Right renal cortex interstitium (tissue), 3 donors: ENCODE results near the gene PLEKHA8. TPM values are rescaled to one million over a fixed set of nuclear protein-coding genes. Genes with fewer than 3 reads are reported as not detected.
"Not testable (repeated sequence)": the region's sequence is repeated elsewhere in the genome, so short reads cannot be mapped to it uniquely, and the experiment has no call there.

Experiments
- DNase-seq, 3 donors: peaks; one replicate each; pipeline ENCODE4 v3.0.0-alpha.2; 2013; ENCODE audit warnings: low read depth in 3 of 3, low spot score in 2 of 3
- polyA plus RNA-seq, 3 donors: library from polyadenylated mRNA; unstranded; fragments of 120-200 nt; gene quantifications; one replicate each; pipeline ENCODE4 v1.2.1, GENCODE V29; 2013; ENCODE audit not compliant: insufficient read length in 3 of 3

PLEKHA8 gene
- polyA plus RNA-seq, 3 donors, result 17.2 to 18.2 (median 18.0) TPM

DNA sequence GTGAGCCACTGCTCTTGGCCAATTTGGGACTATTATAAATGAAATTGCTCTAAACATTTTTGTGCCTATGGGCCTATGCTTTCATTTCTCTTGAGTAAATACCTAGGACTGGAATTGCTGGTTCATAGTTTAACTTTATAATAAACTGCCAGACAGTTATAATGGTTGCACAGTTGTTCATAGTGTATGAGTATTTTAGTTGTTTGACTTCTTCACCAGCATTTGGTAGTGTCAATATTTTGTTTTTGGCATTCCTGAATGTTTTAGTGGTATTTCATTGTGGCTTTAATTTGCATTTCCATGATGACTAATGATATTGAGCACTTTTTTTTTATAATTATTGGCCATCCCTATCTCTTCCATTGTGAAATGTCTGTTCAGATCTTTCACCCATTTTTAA, 29.5 kb downstream of the PLEKHA8 start:
- DNase-seq, result no peak

DNA sequence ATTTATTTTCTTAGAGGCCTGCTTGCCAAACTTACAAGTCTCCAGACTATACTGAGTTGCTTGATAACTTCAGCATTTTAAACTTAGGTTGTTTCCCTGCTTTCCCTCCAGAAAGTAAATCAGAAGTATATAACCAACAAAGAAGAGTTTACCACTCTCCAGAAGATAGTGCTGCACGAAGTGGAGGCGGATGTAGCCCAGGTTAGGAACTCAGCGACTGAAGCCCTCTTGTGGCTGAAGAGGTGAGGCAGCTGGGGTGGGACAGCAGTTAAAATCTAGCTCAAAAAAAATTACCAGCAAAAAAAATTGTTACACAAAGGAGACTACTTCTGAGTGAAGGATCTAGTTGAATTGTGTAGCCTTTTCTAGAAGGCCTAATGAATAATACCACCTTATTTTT, 33.6 kb downstream of the PLEKHA8 start:
- DNase-seq, result not testable (repeated sequence)

DNA sequence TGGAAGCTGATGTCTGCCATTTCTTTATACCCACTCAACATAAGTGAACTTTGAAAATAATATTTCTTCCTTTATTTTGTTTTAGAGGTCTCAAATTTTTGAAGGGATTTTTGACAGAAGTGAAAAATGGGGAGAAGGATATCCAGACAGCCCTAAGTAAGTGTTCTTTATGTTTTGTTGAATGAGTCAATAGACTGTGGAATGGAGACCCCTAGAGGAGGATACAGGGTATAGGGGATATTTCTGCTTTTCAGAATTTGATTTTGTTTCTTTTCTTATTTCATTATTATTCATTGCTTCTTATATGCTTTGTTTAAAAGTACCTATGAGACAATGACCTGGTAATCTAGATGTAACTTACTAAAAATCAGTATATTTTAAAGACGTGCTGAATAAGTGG, 34.4 kb downstream of the PLEKHA8 start:
- DNase-seq, result no peak

DNA sequence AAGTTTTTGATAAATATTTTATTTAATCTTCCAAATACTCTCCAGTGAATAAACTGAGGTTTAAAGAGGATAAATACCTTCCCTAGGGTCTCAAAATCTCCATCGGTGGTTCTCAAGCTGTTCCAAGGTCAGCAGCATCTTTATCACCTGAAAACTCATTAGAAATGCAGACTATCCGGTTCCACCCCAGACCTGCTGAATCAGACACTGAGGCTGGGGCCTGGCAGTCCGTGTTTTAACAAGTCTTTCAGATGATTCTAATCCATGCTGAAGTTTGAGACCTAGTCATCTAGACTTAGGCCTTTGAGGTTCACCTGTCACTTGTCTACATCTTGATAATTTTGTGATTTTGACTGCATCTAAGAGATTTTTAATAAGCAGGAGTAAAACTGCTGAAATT, 37.5 kb downstream of the PLEKHA8 start:
- no peak for DNase-seq

DNA sequence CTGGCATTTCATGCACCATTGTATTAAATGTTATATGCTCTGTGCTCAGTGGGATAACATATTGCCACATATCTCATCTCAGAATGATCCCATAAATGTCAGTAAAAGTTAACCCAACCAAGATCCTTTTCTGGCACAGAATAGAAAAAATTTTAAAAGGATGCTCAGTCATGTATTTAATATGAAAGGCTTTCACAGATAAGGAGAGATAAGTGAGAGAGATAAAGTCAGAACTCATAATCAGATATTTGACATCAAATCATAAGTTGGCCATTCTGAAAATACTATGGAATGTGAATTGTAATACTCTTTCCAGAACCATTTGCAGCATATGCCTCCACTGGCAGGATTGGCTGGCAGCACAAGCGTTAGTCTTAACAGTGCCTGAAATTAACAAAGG, 38.5 kb downstream of the PLEKHA8 start:
- no peak for DNase-seq

DNA sequence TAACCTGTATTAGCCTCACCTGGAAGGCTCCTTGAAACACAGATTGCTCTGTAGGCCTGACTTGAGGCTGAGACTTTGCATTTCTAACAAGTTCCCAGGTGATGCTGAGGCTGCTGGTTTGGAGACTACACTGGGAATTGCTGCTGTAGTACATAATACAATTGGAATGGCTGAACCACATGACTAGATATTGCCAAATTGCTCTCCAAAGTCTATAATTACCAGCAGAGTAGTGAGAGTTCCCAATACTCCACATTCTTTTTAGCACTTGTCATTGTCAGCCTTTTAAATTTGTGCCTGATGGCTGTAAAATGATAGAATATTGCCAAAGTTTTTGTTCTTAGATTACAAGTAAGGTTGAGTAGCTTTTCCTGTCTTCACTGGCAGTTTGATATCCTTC, 39.9 kb downstream of the PLEKHA8 start:
- no peak for DNase-seq

DNA sequence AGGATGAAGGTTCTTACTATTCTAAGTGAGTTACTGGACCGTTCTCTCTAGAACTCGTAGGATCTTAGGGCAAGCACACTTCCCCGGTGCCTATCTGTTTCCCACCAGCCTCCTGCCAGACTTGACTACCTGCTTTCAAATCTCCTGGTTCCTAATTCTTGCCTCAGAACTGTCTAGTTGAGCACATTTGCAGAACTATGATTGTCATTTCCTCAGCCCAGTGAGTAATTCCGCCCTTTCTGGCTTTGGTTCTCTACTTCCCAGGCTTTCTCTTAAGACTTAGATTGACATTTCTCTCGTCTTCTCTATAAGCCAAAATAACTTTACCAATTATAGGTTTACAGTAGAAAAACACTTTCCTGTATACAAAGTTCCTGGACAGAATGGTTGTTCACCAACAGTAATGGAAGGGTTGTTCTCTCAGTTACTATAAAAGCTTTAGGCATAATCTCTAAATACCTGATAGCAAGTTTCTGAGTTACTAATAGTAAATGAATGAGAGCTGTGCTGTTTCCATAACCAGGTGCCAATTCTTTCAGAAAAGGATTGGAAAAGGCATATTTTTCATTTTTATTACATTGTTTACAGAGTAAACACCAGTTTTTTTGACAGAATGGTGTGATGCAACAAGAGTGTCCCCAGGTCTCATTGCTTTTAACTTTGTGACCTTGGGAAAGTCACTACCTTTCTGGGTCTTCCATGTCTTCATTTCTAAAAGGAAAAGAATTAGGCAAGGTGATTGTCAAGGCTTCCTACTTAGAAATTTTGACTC, 41.1 kb downstream of the PLEKHA8 start:
- no peak for DNase-seq

DNA sequence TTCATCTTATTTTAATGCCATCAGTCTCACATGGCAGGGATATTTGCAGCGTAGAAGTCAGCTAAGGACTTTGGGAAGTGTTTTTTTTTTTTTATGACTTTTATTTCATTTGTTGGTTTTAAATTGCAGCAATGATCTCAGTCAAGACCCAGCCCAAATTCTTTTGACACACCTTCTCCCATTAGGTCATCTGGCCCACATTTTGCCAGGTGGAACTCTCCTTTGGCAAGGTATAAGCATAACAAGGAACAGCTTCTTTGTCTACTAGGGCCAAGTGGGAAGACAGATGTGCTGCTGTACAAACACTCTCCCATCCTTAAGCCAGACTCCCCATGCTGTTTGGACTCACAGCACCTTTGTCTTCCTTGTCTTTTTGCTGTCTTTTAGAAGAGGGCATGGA, 41.8 kb downstream of the PLEKHA8 start:
- no peak for DNase-seq

DNA sequence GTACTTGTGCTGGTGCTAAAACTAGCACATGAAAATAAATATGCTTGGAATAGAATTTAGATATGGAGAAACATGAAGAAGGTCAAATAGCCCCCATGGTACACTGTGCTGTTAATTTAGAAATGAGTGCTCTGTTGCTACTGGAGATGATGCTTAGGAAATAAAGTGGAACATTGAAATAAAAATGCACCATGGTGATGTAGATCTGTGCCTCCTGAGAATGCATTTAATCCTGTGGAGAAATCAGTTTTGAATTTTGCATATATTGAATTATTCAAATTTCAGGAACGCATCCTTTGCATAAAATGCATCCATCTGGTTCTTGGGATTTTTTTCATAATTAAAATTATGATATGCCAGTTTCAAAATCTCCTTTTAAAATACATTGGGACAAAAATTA, 44.5 kb downstream of the PLEKHA8 start:
- no peak for DNase-seq

DNA sequence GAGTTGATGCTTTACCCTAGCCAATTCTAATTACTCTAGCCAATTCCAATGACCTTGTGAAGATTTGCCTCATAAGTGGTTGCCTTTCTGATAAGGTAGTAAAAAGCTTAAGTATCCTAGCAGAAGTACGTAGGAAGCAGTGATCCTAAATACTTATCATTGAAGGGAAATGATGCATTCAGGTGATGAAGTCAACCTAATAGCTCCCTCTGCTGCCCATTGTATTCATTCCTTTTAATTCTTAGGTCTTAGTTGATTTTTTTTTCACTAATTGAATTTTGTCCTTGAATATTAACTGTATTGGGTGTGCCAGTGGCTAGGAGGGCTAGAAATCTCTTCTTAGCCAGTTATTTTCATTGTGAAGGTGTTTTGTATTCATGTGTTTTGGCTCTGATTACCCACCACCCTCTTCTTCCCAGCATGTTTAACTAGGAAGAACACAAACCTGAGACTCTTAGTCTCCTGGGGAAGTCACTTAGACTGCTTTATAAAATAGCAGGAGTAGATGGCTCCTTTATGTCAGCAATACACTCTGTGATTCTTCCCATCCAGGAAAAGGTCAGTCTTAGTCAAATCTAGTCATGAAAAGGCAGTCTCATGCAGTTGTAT, 46.3 kb downstream of the PLEKHA8 start:
- no peak for DNase-seq

DNA sequence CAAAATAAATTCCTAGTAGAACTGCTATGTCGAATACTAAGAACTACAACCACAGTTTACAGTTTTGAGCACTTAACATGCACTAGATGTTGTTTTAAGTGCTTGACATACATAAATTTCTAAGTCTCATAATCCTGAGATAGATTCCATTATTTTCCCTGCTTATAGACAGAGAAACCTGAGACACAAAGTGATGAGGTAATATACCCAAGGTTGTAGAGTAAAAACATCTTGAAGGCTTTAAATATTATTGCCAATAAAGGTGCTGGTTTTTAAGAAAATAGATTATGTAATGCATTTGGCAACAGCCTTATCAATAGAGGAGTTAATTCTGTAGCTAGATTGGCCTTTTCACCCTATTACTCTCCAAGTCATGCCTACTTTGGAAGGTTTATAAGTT, 48.2 kb downstream of the PLEKHA8 start:
- no peak for DNase-seq

DNA sequence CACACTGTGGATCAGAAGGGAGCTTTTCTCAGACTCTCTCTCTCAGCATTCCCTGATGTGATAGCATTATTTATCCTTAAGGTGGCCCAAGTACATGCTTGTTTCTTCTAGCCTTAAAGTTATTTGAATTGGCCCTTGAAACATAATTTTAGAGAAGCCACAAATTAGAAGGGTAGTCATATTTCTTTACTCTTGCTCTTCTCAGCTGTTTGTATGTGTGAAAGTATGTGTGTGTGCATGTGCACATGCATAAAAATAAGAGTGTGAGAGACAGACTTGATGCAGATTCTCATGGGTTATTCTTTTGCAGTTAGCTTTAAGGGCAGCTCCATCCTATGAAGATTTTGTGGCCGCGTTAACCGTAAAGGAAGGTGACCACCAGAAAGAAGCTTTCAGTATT, 50.1 kb downstream of the PLEKHA8 start:
- DNase-seq, result no peak

DNA sequence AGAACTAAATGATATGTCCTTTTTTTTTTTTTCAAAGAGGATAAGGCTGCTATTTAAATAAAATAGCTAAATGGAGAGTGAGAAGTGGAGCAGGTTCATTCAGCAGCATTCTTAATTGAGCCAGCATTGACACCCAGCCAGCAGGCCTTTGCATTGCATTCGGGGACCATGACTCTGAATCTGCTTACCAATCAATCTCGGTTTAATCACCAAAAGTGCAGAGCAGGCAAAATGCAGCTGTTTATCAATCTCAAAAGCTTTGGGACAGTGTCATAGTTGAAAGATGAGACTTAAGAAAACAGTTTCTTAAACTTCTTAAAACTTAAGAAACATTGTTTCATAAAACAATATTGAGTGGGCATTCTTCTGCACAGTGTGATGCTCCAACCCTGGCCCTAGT, 51.7 kb downstream of the PLEKHA8 start:
- no peak for DNase-seq

DNA sequence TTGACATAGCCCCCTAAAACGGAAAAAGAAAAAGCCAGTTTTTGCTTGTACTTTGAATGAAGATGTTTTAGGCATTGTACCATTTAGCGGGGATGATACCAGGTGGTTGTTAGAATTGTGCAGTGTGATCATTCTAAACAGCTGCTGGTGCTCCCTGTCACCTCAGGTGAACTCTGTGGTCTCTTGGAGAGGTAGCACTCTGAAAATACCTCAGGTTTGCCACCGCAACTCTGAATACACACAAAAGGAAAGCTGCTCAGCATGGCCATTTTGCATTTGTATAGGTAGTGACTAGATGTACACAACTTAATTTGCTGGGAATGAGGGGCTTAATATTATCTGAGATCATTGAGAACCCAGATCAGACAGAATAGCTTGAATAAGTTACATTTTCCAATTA, 52.6 kb downstream of the PLEKHA8 start:
- DNase-seq, result no peak

DNA sequence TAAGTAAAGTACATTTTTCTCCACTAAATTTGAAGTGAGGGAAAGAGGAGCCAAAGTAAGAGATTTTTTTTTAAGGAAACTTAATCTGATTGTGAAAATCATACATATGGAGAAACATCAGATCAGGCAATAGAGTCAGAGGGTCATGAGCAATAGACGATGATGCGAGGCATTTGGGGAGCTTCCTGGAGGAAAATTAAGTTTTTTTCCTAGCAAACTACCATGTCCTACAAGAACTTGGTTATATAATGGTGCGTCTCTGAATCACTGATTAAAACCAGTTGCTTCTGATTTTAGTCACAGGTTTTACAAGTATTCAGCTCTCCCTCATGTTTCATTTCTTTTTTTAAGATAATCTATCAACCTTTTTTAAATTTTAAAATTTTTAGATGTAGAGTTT, 54.5 kb downstream of the PLEKHA8 start:
- DNase-seq, result no peak

DNA sequence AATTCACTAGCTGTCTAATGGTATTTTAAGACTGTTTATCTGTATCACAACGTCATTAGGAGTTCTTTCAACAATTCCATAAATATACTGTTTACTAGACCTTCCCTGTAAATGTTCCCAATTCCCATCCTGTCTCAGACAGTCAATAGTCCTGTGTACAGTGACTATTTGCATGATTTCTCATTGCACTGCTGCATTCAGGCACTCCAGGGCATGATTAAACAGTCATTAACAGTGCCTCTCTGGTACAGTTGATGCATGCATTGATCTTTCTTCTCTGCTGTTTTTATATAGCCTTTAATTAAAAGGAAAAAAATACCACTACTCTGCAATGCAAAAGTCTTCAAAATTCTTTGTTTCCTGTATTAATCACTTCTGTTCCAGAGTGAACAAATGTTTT, 55.1 kb downstream of the PLEKHA8 start:
- no peak for DNase-seq

DNA sequence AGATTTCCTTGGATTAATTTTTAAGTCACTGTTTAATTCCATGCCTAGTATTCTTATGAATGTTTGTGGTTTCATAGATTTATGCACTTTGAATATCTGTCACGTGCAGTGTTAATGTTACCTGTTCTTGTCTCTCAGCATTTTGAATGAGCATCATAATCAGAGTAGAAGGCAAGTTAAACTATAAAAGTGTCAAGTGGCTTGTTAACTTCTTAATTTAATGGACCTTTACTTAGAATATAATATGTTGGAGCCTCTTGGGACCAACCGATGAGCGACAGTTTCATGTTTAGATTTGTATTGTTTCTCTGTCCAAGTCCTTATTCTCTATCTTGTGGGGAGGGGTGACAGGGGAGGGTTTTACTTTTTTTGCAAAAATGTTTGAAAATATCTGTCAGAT, 56.0 kb downstream of the PLEKHA8 start:
- no peak for DNase-seq

DNA sequence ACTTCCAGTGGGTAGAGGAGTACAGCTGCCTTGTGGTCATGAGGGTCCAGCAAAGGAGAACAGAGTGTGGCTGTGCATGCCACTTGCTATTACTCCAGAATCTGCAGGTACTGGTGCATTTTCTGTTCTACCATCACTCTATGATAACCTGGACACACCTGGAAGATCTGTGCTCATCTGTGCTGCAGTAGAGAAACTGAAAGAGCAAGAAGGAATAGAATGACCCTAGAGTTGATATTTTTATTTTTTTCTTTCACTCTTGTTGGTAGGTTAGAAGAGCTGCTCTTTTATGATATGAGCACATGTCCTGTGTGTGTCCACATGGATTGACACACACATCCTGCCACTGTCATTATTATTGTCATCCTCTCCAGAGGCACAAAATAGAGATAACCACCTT, 58.3 kb downstream of the PLEKHA8 start:
- DNase-seq, result no peak

DNA sequence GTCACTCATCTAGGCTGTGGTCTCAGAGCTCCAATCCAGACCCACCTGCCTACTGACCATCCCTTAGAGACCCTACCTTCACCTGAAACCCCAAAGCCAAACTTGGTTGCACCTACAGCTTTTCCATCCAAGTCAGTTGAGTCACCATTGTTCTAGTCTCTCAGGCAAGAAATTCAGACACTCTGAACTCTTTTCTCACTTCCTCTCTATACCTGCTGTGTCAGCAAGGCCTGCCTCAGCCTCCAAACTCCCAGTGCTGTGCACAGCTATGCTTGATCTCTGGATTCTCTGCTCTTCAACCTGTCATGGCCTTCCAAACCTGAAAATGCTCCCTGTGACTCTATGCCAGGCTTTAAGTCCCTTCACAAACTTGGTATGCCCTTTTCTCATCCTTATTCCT, 59.2 kb downstream of the PLEKHA8 start:
- no peak for DNase-seq

DNA sequence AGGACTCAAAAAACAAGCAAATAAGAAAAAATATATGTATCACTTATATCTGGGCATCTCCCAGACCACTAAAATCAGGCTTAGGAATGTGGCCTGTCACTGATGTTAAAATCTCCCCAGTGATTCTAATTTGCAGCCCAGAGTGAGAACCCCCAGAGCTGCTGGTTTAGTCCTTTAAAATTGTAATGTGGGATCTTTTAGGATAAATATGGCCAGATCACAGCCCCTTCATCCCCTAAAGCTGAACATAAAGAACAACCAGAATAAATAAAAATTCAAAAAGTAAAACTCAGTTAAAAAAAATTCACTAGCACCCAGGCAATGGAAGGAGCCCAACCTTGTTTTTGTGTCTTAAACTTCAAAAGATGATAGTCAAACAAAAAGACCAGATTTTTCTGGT, 60.1 kb downstream of the PLEKHA8 start:
- DNase-seq, result no peak

DNA sequence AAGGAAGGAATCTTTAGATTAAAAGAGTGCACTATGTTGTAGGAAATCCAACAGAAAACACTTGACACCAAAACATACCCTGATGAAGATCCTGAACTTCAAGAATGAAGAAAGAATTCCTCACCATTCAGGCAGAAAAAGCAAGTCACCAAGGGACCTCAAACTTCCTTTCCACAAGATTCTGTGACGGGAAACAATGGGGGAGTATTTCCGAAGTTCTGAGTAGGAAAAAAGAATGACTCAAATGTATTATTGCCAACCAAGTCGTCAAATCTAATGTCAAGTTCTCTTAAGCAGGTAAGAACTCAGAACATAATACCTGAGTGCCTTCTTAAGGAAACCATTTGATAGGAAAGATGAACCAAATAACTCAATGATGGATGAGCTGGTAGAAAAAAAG, 61.9 kb downstream of the PLEKHA8 start:
- no peak for DNase-seq

DNA sequence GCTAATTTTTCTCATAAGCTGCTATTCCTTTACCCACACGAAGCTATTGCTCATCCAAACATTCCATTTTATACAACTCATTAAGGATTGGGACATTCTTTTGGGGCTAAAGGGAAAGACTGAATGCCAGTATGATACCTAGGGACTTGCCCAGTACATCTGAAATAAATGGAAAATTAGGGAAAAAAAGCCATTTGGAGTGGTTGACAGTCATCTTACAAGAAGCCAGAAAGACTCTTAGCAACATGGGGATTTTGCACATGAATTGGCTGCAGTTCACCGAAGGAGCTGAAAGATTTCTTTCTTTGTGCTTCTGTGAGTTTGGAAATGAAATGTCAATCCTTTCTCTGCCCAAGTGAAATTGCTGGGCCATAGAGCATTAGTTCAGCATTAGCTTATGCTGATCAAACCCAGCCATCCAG, 63.3 kb downstream of the PLEKHA8 start:
- no peak for DNase-seq

DNA sequence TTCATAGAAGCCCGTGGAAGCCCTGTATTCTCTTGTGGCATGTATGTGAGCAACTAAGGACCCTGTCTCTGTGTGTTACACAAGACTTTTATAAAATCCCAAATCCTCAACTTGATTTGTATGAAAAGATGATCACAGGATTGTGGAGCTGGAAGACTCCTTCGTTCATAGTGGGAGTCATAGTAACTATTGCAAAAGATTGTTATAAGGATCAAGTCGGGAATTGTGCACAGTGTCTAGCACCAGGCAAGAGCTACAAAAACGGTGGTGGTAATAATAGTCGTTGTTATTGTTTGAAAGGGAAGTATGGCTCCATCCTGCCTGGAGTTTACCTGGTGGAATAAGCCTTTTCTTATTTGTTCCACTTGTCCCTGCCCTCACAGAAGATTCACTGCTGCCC, 63.8 kb downstream of the PLEKHA8 start:
- DNase-seq, result no peak
